ENCODE results near the gene DNAAF3.

The DNAAF3 gene

DNA sequence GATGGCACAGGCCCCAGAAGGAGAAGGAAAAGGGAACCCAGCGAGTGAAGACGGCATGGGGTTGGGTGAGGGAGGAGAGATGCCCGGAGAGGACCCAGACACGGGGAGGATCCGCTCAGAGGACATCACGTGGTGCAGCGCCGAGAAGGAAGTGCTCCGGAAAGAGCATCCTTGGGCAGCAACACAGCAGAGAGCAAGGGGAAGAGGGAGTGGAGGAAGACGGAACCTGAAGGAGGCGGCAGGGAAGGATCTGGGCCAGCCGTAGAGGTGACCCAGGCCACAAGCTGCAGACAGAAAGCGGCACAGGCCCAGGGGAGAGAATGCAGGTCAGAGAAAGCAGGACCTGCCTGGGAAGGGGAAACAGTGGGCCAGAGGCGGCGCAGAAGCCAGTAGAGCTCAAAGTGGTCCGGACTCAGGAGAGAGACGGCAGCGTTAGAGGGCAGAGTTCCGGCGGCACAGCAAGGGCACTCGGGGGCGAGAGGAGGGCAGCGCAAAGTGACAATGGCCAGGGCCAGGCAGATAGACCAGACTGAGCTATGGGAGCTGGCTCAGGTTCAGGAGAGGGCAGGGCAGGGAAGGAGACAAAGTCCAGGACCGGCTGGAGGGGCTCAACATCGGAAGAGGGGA, 50.1 kb downstream of the DNAAF3 start:
- peak; percentile 74 for DNase-seq (ENCODE audit: low spot score)

DNA sequence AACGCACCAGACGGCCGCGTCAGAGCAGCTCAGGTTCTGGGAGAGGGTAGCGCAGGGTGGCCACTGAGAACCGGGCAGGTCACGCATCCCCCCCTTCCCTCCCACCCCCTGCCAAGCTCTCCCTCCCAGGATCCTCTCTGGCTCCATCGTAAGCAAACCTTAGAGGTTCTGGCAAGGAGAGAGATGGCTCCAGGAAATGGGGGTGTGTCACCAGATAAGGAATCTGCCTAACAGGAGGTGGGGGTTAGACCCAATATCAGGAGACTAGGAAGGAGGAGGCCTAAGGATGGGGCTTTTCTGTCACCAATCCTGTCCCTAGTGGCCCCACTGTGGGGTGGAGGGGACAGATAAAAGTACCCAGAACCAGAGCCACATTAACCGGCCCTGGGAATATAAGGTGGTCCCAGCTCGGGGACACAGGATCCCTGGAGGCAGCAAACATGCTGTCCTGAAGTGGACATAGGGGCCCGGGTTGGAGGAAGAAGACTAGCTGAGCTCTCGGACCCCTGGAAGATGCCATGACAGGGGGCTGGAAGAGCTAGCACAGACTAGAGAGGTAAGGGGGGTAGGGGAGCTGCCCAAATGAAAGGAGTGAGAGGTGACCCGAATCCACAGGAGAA, 50.9 kb downstream of the DNAAF3 start:
- no peak for DNase-seq (ENCODE audit: low spot score)

DNA sequence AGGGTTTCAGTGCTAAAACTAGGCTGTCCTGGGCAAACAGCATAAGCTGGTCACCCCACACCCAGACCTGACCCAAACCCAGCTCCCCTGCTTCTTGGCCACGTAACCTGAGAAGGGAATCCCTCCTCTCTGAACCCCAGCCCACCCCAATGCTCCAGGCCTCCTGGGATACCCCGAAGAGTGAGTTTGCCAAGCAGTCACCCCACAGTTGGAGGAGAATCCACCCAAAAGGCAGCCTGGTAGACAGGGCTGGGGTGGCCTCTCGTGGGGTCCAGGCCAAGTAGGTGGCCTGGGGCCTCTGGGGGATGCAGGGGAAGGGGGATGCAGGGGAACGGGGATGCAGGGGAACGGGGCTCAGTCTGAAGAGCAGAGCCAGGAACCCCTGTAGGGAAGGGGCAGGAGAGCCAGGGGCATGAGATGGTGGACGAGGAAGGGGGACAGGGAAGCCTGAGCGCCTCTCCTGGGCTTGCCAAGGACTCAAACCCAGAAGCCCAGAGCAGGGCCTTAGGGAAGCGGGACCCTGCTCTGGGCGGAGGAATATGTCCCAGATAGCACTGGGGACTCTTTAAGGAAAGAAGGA, 51.8 kb downstream of the DNAAF3 start:
- no peak for DNase-seq (ENCODE audit: low spot score)

DNA sequence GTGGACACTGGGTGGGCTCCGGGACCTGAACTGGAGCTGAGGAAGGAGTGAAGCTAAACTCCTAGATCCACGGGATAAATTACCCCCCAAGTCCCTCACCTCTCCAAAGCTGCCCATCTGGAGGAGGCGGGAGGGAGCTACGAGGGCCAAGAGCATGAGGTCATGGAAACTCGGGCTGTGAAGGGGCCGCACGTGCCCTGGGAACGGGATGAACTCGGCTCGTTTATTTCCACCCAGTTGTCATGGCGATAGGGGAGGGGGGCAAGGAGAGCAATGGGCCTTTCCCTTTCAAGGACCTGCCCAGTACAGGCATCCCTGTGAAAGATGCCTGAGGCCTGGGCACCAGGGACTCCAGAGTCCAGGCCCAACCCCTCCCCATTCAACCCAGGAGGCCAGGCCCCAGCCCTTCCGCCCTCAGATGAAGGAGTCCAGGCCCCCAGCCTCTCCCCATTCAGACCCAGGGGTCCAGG, 52.8 kb downstream of the DNAAF3 start:
- no peak for DNase-seq (ENCODE audit: low spot score)

DNA sequence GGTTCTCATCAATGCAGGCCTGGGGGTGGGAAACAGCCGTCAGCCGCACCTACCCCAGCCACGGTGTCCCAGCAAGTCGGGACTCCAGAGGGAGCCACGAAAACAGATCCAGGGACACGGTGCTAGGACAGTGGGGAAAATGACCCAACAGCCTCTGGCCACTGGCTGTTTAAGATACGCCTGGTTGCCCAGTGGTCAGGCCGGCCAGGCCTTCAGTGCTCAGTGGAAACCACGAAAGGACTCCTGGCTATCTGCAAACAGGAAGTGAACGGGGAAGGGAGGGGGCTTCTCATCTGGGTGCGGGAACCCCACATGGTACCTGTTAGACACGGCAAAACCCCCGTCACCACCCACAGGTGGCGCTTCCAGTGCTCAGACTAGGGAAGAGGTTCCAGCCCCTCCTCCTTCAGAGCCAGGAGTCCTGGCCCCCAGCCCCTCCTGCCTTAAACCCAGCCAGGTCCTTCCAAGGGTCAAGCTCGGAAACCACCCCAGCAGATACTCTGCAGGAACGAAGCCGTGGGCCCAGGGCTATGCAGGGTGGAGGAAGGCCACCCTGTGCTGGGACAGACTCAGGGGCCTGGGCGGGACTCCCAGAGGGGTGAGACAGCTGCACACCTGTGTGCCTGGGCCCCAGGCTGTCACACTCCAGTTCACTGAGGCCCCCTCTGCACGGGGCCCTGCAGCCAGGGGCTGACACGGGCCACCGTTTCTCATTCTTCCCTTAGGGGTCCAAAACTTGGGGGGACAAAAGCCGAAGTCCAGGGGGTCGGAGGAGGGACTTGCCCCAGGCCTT, 53.4 kb downstream of the DNAAF3 start:
- no peak for DNase-seq (ENCODE audit: low spot score)

DNA sequence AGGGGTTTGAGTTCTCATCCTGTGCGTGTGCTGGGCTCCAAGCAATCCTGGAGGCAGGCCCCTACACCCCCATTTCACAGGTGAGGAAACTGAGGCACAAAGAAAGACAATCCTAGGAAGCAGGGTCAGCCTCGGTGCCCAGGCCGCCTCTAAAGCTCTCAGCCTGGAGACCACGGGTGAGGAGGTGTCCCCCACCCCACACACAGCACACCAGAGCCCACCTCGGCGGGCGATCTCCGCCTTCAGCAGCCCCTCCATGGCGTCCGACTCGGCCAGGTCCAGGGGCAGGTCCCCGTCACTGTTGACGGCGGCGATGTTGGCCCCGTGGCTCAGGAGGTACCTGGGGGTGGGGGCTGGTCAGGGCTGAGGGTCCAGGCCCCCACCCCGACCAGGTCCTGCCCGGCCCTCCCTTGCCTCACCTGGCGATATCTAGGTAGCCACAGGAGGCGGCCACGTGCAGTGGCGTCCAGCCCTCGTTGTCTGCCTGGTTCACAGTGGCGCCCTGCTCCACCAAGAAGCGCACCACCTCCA, 54.1 kb downstream of the DNAAF3 start:
- no peak for DNase-seq (ENCODE audit: low spot score)

DNA sequence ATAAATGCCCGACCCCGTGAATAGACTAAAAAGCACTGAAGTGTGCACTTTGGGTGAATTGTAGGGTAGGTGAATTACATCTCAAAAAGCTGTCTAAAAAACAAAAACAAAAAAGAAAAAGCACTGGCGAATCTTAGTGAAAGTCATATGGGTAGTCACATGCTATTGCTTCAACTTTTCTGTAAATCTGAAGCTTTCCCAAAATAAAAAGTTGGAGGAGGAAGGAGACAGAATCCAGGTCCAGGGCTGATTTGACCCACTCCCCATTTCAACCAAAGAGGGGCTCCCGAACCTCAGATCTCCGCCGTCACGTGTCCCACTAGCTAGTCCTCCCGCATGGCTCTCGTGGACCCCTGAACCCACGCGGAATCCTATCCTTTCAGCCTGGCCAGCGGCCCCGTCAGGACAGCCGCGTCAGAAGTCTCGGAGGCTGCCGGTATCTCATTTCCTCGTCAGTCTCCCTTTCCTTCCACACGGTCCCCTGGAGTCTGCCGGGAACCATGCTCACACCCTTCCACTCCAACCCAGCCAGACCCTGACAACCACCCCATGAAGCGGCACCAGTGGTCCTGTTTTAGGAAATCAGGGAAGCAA, 55.1 kb downstream of the DNAAF3 start:
- DNase-seq (ENCODE audit: low spot score): no peak

DNA sequence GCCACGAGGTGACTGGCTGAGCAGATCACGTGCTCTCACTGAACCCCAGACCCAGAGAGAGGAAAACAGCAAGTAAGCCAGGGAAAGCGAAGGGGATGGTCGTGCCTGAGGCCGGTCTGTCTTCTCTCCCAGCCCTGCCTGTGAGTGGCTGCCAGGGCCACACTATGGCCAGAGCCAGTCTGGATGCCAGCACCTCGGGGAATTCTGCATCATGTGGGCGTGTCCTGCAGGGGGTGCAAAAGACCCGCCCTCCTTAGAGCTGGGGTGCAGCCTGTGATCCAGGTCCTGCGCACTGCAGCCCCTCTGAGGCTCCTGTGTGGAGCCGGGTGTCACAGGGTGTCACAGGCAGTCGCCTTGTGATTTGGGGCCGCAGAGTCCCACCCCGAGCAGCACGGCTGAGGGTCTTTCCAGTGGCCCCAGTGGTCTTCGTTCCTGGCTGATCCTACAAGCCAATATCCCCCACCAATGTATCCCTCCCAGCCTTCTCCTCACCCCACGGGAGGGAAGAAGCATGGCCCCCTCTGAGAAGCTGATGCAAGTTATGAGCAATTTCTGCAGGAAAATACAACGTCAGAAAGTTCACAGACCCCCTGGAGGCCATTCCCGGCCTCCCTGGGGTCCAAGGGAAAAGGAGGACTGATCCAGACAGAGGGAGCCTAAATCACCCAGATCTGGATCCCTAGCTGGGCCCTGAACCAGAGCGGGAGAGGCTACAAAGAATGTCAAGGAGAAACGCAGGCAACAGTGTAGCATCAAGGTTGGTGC, 56.7 kb downstream of the DNAAF3 start:
- no peak for DNase-seq (ENCODE audit: low spot score)

Measured in cerebellar cortex (tissue), 1 donor.